ENCODE results near the gene SHC1. TPM values are rescaled to one million over a fixed set of nuclear protein-coding genes. Genes with fewer than 3 reads are reported as not detected.

SHC1 gene
- polyA plus RNA-seq, 1 of the 3 experiments (the other 2 are of a cell fraction) = 338 TPM

GRCh38 chr1:155009742-155010141, 39.2 kb upstream of the SHC1 start:
- Histone ChIP-seq H4K20me1 (ENCODE audit: insufficient read depth) (peaks cover 3% of the 10 kb centered on the region; the same call in 1 of the 2 replicates), H3K4me2 (no peak overlapping the region), H3K27ac (ENCODE audit: low read depth in 2 of 2, low read length in 1 of 2) (no peak overlapping the region), H3K9me3 (no peaks in the 10 kb centered on the region), H3K4me1 (ENCODE audit: control insufficient read depth in 1 of 2, insufficient read depth in 2 of 2, low read depth in 1 of 2, low read length in 1 of 2) (peaks cover 3 to 20% of the 10 kb centered on the region in 2 experiments; a peak in 3 of 4 replicates), H3F3A (replicated peaks; ENCODE audit: insufficient read depth) (peaks cover 2% of the 10 kb centered on the region), H3K27me3 (ENCODE audit: insufficient read depth) (no peaks in the 10 kb centered on the region), H3K9me2 (no peaks in the 10 kb centered on the region), H3K79me2 (ENCODE audit: insufficient read depth) (peaks cover 12% of the 10 kb centered on the region), H2AFZ (ENCODE audit: low read depth) (no peak overlapping the region), H3K4me3 (ENCODE audit: low read depth in 2 of 2, low read length in 1 of 2) (no peak overlapping the region), H3K36me3 (replicated peaks in 1 of 2; ENCODE audit: control insufficient read depth in 1 of 2, insufficient read depth in 2 of 2, low read length in 1 of 2) (peaks cover 0 to 12% of the 10 kb centered on the region in 2 experiments), H3K9ac (no peak overlapping the region)
- TF ChIP-seq USF1 (IDR thresholded peaks at IDR 0.05; ENCODE audit: borderline replicate concordance, low read depth) = no peak
- TF ChIP-seq RAD21 (IDR thresholded peaks at IDR 0.05; ENCODE audit: low read length) = no peak
- no peak for TF ChIP-seq POLR2AphosphoS5 (IDR thresholded peaks at IDR 0.05; ENCODE audit: low read depth, low read length)
- TF ChIP-seq RCOR1 (IDR thresholded peaks at IDR 0.05; ENCODE audit: low read length) = no peak
- TF ChIP-seq TAF1 (IDR thresholded peaks at IDR 0.05; ENCODE audit: borderline replicate concordance, low read depth, low read length) = no peak
- TF ChIP-seq NRF1 (IDR thresholded peaks at IDR 0.05; ENCODE audit: low read depth, low read length) = no peak
- TF ChIP-seq EZH2phosphoT487 (IDR thresholded peaks at IDR 0.05; ENCODE audit: borderline replicate concordance, low read depth) = no peak
- no peak for TF ChIP-seq GATA2 (CRISPR knock-in tag; IDR thresholded peaks at IDR 0.05)
- no peak for TF ChIP-seq RFX5 (IDR thresholded peaks at IDR 0.05; ENCODE audit: low read length)
- TF ChIP-seq JUND (IDR thresholded peaks at IDR 0.05) = no peak
- TF ChIP-seq USF2 (IDR thresholded peaks at IDR 0.05; ENCODE audit: borderline replicate concordance, low read depth, low read length) = no peak
- 97% methylated on average over 5 of the region's 5 CpGs for WGBS (ENCODE audit: low lambda C conversion rate)
- no peak for DNase-seq
- CTCF ChIA-PET = interaction anchor here (1.1 to 4.4 kb wide), 3 partner anchors 7 to 13 kb away, joined by 5 to 37 read pairs (median 8); no protein-coding TSS in a partner anchor
- POLR2A ChIA-PET = no interaction called here

- Histone ChIP-seq H3K9me2 (no peaks in the 10 kb centered on the region), H4K20me1 (ENCODE audit: insufficient read depth) (peaks cover 3% of the 10 kb centered on the region; the same call in 1 of the 2 replicates), H2AFZ (ENCODE audit: low read depth) (no peak overlapping the region), H3K4me1 (ENCODE audit: control insufficient read depth in 1 of 2, insufficient read depth in 2 of 2, low read depth in 1 of 2, low read length in 1 of 2) (peaks cover 7 to 25% of the 10 kb centered on the region in 2 experiments), H3K4me2 (no peak overlapping the region), H3K9ac (no peak overlapping the region), H3K27ac (ENCODE audit: low read depth in 2 of 2, low read length in 1 of 2) (no peak overlapping the region), H3K36me3 (replicated peaks in 1 of 2; ENCODE audit: control insufficient read depth in 1 of 2, insufficient read depth in 2 of 2, low read length in 1 of 2) (peaks cover 0 to 8% of the 10 kb centered on the region in 2 experiments), H3K27me3 (ENCODE audit: insufficient read depth) (no peaks in the 10 kb centered on the region), H3K4me3 (ENCODE audit: low read depth in 2 of 2, low read length in 1 of 2) (no peak overlapping the region), H3K79me2 (ENCODE audit: insufficient read depth) (peaks cover 17% of the 10 kb centered on the region), H3K9me3 (no peaks in the 10 kb centered on the region), H3F3A (replicated peaks; ENCODE audit: insufficient read depth) (peaks cover 4% of the 10 kb centered on the region)
- ChIA-PET CTCF (interaction anchor here (1.1 to 4.4 kb wide), 4 partner anchors 7 to 43 kb away, joined by 4 to 37 read pairs (median 6); no protein-coding TSS in a partner anchor), POLR2A (no interaction called here)
- TF ChIP-seq ELF1 (IDR thresholded peaks at IDR 0.05) = no peak
- TF ChIP-seq REST (IDR thresholded peaks at IDR 0.05; ENCODE audit: low read depth, low read length) = no peak
- no peak for TF ChIP-seq RAD21 (IDR thresholded peaks at IDR 0.05; ENCODE audit: low read length)
- no peak for TF ChIP-seq EZH2phosphoT487 (IDR thresholded peaks at IDR 0.05; ENCODE audit: borderline replicate concordance, low read depth)
- no peak for TF ChIP-seq TCF12 (IDR thresholded peaks at IDR 0.05)
- no peak for TF ChIP-seq RXRA (IDR thresholded peaks at IDR 0.05; ENCODE audit: borderline replicate concordance, low read depth)
- TF ChIP-seq MXI1 (IDR thresholded peaks at IDR 0.05; ENCODE audit: low read depth, low read length) = no peak
- no peak for TF ChIP-seq MAX (IDR thresholded peaks at IDR 0.05; ENCODE audit: low read depth)
- no peak for TF ChIP-seq GATA2 (CRISPR knock-in tag; IDR thresholded peaks at IDR 0.05)
- no peak for TF ChIP-seq MEF2A (IDR thresholded peaks at IDR 0.05; ENCODE audit: borderline replicate concordance, low read depth)
- TF ChIP-seq TEAD4 (IDR thresholded peaks at IDR 0.05; ENCODE audit: borderline replicate concordance, insufficient read depth) = no peak
- TF ChIP-seq EP300 (IDR thresholded peaks at IDR 0.05; ENCODE audit: borderline replicate concordance in 1 of 2, low read depth in 1 of 2, low read length in 1 of 2) = no peak
- no peak for TF ChIP-seq USF2 (IDR thresholded peaks at IDR 0.05; ENCODE audit: borderline replicate concordance, low read depth, low read length)
- no peak for TF ChIP-seq FOXM1 (IDR thresholded peaks at IDR 0.05; ENCODE audit: low read depth)
- 97% methylated on average over 12 of the region's 12 CpGs for WGBS (ENCODE audit: low lambda C conversion rate)
- DNase-seq = no peak
Observed at GRCh38 chr1:155009221-155009711, 38.7 kb upstream of the SHC1 start.

Data from SK-N-SH (cell line).